ENCODE measurements around the gene TNIP1.

The TNIP1 gene

DNA sequence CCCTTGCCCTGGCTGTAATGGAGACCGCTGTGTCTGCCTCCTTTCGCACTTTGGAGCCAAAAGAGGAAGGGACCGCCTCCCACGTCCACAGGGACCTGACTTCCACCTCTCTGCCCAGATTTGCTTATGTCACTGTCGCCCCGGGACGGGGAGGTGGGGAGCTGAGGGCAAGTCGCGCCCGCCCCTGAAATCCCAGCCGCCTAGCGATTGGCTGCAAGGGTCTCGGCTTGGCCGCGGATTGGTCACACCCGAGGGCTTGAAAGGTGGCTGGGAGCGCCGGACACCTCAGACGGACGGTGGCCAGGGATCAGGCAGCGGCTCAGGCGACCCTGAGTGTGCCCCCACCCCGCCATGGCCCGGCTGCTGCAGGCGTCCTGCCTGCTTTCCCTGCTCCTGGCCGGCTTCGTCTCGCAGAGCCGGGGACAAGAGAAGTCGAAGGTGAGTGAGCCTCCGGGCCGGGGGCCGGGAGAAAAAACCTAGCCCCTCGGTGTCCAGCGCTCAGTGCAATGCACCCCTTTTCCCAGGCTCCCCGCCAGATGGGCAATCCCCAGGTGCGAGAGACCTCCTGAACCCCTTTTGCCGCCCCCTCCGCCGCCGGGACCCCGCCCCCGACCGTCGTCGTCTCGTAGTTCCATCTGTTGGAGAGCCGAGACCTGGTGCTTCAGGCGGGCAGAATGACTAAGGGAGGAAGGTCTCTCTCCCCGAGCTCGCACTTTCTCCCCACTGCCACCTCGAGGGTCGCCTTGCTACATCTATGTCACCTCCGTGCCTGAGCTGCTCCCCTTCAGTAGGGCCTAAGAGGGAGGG lies 60.3 kb downstream of the TNIP1 start, which contains the start of gene GPX3:
Gene GPX3 (plus strand): TSS at position 288 of the 807 bp plus-strand sequence. CDS start 64 bp downstream, at position 352.
- Histone ChIP-seq H3K79me2 (no peaks in the 10 kb centered on the region), H2AFZ (peak within 1 kb of the TSS; percentile 82), H3K4me1 (peaks cover 25% of the 10 kb centered on the region), H3K9ac (no peak within 1 kb of the TSS), H3K9me3 (ENCODE audit: control insufficient read depth, low read length) (no peaks in the 10 kb centered on the region), H3K4me2 (ENCODE audit: low read length) (peak within 1 kb of the TSS; percentile 85), H3K36me3 (ENCODE audit: control insufficient read depth, insufficient read depth, low read length) (no peaks in the 10 kb centered on the region), H3K27ac (peak within 1 kb of the TSS; percentile 60), H3K4me3 (ENCODE audit: low read depth, low read length) (peak within 1 kb of the TSS; percentile 79), H3K27me3 (ENCODE audit: control insufficient read depth, insufficient read depth, low read length) (no peaks in the 10 kb centered on the region)
- TF ChIP-seq CTCF (IDR thresholded peaks at IDR 0.05) = no peak

GRCh38 chr5:151019331-151019730 lies 61.5 kb downstream of the TNIP1 start:
- H3K4me1 ChIP-seq = peaks cover 33% of the 10 kb centered on the region
- no peak overlapping the region for H3K4me3 ChIP-seq (ENCODE audit: low read depth, low read length)
- H3K27ac ChIP-seq = no peak overlapping the region

GRCh38 chr5:151018846-151019245 lies 62.0 kb downstream of the TNIP1 start:
- Histone ChIP-seq H3K36me3 (ENCODE audit: control insufficient read depth, insufficient read depth, low read length) (no peaks in the 10 kb centered on the region), H3K27ac (no peak overlapping the region), H3K27me3 (ENCODE audit: control insufficient read depth, insufficient read depth, low read length) (no peaks in the 10 kb centered on the region), H3K9ac (no peak overlapping the region), H3K9me3 (ENCODE audit: control insufficient read depth, low read length) (no peaks in the 10 kb centered on the region), H3K4me3 (ENCODE audit: low read depth, low read length) (no peak overlapping the region), H3K79me2 (no peaks in the 10 kb centered on the region), H3K4me2 (ENCODE audit: low read length) (no peak overlapping the region), H2AFZ (no peak overlapping the region), H3K4me1 (peaks cover 31% of the 10 kb centered on the region)
- no peak for TF ChIP-seq CTCF (IDR thresholded peaks at IDR 0.05)

More at GRCh38 chr5:151019331-151019730, 61.5 kb downstream of the TNIP1 start:
- H2AFZ ChIP-seq = no peak overlapping the region
- H3K79me2 ChIP-seq = no peaks in the 10 kb centered on the region
- no peak for TF ChIP-seq CTCF (IDR thresholded peaks at IDR 0.05)
- no peak overlapping the region for H3K4me2 ChIP-seq (ENCODE audit: low read length)
- H3K36me3 ChIP-seq (ENCODE audit: control insufficient read depth, insufficient read depth, low read length) = no peaks in the 10 kb centered on the region
- H3K27me3 ChIP-seq (ENCODE audit: control insufficient read depth, insufficient read depth, low read length) = no peaks in the 10 kb centered on the region
- no peaks in the 10 kb centered on the region for H3K9me3 ChIP-seq (ENCODE audit: control insufficient read depth, low read length)
- no peak overlapping the region for H3K9ac ChIP-seq

- H3K27ac ChIP-seq = no peak overlapping the region
Observed at GRCh38 chr5:151017897-151018296, 62.9 kb downstream of the TNIP1 start.

More at GRCh38 chr5:151017897-151018296, 62.9 kb downstream of the TNIP1 start:
- H3K4me2 ChIP-seq (ENCODE audit: low read length) = no peak overlapping the region
- H3K27me3 ChIP-seq (ENCODE audit: control insufficient read depth, insufficient read depth, low read length) = no peaks in the 10 kb centered on the region
- H3K4me1 ChIP-seq = peaks cover 25% of the 10 kb centered on the region
- H3K9me3 ChIP-seq (ENCODE audit: control insufficient read depth, low read length) = no peaks in the 10 kb centered on the region
- H2AFZ ChIP-seq = no peak overlapping the region
- TF ChIP-seq CTCF (IDR thresholded peaks at IDR 0.05) = no peak
- H3K9ac ChIP-seq = no peak overlapping the region
- H3K79me2 ChIP-seq = no peaks in the 10 kb centered on the region
- no peaks in the 10 kb centered on the region for H3K36me3 ChIP-seq (ENCODE audit: control insufficient read depth, insufficient read depth, low read length)
- H3K4me3 ChIP-seq (ENCODE audit: low read depth, low read length) = no peak overlapping the region

Data from parathyroid adenoma (tissue), 2 donors.